Stimulated activated CD8-positive, alpha-beta memory T cell treated with anti-CD3 and anti-CD28 coated beads, Interleukin-2, amount 100 ng/mL, for 1 hour (primary cell): ENCODE measurements around the gene NACC2.

Source experiments
- DNase-seq, 2 donors: peaks; one replicate each; pipeline ENCODE4 v3.0.0-alpha.2; 2020; ENCODE audit warnings: low read depth in 2 of 2

Gene NACC2, protein sequence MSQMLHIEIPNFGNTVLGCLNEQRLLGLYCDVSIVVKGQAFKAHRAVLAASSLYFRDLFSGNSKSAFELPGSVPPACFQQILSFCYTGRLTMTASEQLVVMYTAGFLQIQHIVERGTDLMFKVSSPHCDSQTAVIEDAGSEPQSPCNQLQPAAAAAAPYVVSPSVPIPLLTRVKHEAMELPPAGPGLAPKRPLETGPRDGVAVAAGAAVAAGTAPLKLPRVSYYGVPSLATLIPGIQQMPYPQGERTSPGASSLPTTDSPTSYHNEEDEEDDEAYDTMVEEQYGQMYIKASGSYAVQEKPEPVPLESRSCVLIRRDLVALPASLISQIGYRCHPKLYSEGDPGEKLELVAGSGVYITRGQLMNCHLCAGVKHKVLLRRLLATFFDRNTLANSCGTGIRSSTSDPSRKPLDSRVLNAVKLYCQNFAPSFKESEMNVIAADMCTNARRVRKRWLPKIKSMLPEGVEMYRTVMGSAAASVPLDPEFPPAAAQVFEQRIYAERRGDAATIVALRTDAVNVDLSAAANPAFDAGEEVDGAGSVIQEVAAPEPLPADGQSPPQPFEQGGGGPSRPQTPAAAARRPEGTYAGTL

DNA sequence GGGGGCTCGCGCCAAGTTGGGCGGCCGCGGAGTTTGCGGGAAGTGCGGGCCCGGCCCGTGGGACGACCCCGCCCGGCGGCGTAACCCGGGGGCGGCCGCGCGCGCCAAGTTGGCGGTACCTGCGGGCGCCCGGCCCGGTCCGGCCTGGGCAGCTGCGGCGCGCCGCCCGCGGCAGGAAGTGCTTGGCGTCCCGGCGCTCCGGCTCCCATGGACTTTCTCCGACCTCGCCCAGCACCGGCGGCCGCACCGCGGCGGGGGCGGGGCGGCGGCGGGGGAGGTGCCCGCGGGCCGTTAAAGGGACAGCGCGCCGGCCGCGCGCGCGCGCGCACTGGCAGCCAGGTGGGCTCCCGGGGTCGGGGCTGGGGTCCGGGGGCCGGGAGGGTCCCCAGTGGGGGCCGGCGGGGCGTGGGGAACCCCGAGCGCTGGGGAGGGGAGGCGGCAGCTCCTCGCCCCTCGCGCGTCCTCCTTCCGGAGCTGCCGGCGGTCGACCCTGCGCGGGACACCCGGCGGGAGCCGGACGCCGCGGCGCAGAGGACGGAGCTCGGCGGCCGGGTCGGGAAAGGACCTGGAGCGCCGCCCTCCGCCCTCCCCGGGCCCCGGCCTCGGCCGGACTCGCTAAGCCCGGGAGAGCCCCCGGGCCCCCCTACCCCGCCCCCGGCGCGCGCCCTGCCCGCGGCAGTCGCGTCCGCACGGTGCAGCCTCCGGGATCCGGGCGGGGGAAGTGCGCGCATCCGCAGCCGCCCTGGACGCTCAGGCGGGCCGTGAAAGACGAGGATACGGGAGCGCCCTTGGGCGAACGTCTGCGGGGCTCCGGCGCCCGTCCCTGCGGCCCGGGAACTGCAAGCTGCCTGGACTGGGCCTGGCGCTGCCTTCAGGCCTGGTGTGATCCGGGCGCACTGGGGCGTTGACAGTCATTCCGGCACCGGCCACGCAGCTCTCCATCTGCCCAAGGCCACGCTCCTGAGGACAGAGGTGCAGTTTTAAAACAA is at the start of gene NACC2:
TSS of gene NACC2 (minus strand) at position 220 of the 989 bp plus-strand sequence. CDS start 44,768 bp downstream, outside the sequence.
- DNase-seq, result no peak

DNA sequence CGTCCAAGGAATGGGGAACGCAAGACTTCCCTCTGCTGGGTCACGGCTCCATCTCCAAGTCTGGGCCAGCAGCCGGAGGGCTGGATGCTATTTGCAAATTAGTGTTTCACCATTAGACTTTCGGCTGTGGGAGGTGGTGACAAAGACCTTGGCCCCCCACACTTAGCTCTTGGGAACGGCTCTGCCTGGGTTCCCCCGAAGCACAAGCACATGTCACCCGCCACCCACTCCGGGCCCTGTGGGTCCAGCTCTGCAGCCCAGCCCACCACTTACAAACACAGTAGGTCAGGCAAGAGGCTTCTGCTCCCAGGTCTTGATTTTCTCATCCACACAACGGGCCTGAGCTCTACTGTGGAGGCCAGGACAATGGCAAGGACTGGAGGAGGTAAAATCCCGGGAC is 49.4 kb upstream of the NACC2 start:
- DNase-seq, result no peak

DNA sequence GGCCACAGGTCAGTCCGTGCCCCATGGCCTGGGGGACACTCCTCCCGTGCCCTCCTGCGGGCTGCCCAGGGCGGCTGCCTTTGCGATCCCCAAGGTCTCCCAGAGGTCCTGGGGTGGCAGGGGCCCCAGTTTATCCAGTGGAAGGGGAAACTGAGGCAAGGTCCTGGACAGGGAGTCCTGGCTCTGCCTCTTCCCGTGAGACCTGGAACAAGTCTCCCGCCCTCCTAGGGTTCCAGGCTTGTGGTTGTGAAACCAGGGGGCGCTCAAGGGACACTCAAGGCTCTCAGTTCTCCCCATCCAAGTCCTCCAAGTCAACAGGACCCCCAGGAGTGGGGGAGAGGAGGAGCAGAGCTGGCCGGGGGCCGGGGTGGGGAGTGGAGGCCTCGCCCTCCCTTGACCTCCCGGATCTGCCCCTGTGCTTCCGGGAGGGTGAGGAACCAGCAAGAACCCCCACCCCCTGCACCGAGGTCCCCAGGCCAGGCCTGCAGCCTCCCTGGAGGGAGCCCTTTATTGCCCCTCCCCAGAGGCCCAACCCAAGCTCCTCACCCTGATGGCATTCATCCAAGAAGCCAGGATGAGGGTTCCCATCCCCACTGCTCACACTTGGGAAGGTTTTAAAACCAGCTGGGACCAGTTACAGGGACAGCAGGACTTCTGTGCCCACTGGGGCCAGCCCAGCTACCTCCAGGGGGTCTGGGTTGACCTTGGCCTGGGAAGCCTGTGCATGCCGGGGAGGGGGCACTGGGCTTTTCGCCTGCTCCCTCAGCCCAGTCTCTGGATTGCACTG is 48.3 kb upstream of the NACC2 start:
- no peak for DNase-seq

DNA sequence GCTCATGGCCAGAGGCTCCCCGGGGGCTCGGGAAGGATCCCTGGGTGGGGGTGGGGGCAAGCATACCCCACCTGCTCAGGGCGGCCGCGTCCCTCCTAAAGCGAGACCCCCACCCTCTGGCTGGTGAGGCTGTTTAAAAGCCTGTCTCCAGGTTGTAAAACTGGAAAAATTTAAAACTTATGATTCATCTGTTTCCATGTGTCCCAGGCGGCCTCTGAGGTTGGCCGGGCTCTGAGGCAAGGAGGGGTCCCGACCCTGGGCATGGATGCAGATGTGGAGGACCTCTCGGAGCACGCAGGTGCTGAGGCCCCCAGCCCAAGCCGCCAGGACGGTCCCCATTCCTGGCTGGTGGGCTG is 47.7 kb upstream of the NACC2 start:
- no peak for DNase-seq

DNA sequence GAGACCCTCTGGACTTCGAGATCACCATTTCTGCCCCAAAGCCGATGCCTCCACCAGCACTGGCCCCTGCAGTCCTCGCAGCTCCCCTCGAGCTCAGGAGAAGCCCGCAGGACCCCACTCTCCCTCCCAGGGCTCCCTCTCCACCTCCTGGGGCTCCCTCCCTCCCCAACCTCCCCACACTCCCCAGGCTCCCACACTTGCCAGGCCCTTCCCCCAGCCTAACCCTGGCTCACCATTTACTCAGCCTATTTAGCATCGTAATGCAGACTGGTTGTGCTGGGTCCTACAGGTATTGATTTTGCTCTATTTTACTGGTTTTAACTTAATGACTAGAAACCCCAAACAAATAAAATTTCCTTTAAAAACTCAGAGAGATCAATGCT is 47.3 kb upstream of the NACC2 start:
- DNase-seq, result no peak

DNA sequence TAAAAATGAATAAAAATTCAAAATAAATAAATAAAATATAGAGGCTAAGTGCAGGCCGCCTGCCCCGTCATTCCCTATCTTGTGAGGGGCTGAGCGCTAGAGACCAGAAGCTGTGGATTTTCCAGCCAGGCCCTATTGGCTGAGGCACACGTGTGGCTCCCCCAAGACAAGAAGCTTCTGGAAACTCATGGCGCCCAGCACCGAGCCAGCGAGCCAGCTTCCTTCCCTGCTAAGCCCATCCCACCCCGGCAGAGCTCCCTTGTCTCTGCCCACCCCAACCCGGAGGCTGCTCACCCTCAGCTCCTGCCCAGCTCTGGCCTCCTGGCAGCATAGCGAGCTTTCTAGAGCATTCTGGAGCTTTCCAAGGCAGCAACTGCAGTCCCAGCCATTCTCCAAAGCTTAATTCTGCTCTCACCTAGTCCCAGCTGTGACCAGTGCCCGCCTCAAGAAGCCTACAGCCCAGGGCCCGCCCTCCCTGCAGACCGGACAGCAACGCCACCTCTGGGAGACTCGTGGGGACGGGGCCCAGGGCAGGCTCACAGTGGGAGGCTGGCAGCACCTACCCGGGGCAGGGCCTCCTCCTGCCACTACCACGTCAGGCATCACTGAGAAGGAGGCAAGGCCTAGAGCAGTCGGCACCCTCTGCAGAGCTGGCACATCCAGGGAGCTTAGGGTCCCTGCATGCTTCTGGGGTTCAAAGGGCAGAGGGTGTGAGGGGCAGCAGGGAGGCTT is 46.8 kb upstream of the NACC2 start:
- DNase-seq, result no peak

DNA sequence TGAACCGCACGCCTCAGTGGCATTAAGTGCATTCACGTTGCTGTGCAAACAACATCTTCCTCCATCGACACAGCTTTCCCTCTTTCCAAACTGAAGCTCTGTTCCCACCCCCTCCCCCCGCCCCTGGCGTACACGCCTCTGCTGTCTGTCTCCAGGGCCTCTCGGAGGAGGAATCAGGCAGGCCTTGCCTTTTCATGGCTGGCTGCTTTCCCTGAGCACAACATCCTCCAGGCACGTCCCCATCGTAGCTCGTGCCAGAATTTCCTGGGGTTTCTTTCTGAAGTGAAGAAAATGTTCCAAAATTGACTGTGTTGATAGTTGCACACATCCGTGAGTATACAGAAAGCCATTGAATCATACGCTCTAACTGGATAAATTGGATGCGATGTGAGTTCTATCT is 45.9 kb upstream of the NACC2 start:
- no peak for DNase-seq

DNA sequence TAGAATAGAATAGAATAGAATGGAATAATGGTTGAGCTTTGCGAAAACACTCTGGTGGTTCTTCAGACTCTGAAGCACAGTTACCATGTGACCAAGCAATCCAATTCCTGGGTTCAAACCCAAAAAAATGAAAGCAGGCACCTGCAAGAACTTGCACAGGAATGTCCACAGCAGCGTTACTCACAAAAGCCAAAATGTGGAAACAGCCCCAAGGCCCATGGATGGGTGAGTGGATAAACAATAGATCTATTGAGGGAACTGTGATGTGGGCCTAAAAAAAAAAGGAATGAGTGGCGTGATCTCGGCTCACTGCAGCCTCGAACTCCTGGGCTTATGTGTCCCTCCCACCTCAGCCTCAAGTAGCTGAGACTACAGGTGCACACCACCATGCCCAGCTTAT is 45.0 kb upstream of the NACC2 start:
- DNase-seq, result no peak

DNA sequence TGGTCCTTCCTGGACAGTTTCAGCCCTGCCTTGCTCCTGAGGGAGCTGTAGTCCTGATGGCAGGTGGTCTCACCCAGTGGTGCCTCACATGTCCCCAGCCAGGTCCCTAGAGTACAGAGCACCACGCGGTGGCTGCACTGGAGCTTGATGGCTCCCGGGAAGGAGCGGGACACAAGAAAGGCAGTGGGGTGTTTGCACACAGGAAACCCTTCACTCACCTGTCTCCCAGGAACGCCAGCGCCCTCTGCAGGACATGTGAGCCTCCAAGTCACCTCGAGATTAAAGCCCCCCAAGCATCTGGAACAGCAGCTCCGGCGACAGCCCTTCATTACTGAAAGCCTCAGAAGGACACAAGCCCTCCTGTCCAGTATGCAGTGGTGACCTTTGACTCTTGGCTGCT is 43.5 kb upstream of the NACC2 start:
- DNase-seq, result no peak

DNA sequence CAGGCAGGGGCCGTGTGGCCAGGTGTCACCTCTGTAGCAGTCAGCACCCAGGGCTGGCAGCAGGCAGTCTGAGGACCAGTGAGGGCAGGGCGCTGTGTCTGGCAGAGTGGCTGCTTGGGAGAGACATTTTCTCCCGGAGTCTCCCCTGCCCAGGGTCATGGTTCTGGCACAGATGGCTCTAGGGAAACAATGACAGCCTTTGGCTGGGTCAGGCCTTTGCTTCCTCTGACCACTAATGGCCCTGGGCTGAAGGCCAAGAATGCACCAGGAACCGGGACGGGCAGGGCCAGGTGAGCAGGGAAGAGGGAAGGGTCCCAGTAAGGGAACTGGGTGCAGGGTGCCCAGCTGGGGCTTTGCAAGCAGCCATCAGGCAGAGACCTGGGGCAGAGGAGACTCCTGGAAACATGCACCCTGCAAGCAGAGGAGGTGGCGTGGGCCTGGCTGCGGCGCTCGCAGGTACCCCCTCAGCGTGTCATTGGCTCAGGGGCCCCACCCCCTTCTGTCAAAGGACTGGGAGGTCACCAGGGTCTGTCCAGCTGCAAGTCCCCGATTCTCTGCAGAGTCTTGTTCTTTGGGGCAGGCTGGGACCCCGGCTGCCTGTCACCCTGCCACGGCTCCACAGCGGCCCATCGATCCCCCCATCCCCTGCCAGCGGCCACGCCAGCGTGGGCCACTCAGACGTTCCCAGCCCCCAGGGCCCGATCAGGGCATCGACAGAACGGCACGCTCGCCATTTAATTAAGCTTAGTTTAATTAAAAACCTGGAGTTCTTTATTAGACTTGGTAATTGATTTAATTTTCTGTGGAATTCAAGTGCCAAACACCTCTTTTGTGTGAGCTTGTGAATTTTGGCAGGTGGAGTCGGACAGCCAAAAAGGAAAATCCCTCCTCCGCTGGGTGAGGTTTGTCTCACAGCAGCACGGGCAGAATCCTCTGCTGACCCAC is 42.5 kb upstream of the NACC2 start:
- DNase-seq, result no peak

DNA sequence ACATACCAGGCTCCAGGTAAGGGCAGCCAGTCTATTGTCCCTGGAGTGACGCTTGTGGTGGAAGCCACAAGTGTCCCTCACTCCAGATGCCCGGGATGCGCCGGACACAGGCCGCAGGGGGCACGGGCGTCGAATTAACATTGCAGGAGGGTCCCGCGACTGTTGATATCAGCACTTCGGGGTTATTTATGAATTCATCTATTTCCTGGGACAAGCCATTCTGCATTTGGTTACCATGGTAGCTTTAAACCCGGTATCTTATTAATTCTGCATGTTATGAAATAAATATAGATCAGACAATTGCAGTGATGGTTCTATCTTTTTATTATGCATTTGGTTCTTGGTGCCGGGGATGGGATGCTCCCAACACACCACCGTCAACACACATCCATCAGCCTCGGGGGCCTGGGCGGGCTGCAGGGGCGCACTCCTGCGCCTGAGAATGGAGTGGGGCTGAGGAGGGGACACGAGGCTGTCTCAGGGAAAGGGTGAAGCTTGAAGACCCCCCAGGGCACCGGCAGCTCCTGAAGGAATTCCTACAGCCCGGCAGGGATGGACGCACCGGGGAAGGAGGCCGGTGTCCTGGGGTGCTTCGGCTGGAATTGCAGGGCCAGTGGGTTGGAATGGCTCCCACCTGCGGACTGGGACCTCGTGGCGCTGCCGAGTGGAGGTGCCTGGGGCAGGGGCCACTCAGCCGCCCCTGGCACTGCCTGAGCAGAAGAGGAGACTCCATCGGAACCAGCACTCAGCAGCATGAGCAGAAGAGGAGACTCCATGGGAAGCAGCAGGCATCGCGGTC is 41.2 kb upstream of the NACC2 start:
- DNase-seq, result no peak

DNA sequence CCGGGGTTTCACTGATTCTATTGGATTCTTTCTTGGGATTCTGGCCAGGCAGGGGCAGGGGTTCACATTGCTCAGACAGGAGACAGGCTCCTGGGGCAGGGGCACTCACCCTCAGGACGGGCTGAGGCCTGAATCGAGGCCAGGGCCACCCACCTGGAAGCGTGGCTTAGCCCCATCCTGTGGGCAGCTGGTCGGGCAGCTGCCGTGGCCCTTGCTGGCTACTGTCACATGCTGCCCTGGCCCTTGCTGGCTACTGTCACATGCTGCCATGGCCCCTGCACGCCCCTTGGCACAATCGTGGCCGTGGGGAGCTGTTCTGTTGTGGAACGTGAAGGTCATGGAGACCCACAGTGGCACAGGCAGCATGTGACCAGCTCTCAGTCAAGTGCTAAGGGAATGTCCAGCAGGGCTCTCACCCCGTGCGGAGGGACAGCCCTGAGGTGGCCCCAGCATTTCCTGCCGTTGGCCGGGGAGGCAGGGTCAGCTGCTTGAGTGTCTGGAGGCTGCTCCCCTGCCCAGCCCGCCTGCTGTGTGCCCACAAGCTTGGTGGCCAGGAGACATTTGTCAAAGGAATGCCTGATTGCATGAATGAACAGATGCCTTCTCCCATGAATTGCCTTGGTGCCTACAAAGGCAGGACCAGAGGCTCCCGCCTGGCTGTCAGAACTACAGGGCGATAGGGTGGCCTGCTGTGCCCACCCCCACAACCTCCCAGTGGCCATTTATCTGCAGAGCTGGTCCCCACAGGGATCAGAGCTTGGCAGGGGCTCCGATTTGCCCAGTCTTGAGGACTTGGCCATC is 40.4 kb upstream of the NACC2 start:
- DNase-seq, result no peak

DNA sequence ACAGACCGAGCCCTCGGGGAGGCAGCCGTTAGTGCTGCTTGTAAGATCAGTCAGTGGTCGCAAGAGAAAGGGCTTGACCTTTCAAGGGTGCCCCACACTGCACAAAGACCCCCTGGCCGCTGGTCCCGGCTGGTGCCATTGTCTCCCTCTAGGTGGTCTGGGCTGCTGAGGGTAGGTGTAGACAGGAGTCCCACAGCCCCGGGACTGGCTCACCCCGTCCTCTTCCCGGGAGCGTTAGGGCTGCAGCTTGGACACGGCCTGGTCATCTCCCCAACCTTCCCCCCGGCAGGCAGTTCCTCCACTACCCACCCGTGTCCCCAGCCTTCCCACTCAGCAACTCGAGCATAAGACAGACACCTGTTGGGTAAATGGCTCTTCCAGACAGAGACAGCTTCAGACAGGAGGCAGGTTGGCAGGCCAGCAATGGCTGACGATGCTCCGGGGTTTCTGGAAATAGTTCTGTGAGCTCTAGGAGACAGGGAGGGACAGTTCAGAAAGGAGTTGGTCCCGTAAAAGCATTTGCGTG is 38.9 kb upstream of the NACC2 start:
- no peak for DNase-seq

DNA sequence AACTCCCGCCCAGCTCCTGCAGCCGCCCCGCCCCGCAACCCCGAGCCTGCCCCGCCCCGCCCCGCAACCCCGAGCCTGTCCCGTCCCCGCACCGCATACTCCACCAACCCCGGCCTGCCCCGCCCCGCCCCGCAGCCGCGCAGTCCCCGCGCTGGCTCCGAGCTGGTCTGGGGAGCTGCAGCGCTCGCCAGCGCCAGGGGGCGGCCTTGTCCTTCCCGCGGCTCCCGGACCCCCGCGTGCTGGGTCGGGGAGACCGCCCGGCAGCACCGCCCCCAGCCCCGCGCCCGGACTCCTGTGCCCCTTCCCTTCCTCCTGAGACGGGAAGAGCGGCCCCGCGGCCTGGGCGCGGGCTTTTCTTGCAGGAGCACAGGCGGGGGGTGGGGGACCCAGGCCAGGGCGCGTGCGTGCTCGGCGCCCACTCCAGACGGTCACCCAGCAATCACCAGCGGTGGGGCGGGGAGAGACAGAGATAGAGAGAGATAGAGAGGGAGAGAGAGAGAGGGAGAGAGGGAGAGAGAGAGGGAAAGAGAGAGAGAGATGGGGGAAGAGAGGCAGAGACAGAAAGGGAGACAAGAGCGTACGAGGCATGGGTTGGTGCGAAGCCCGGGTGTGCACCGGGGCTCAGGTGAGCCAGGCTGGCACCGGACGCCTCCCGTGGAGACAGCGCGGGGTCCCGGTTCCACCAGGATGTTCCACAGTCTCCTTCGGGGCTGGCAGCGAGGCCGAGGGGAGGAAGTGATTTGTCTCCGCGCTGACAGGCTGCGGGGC is 38.3 kb upstream of the NACC2 start:
- DNase-seq, result no peak

DNA sequence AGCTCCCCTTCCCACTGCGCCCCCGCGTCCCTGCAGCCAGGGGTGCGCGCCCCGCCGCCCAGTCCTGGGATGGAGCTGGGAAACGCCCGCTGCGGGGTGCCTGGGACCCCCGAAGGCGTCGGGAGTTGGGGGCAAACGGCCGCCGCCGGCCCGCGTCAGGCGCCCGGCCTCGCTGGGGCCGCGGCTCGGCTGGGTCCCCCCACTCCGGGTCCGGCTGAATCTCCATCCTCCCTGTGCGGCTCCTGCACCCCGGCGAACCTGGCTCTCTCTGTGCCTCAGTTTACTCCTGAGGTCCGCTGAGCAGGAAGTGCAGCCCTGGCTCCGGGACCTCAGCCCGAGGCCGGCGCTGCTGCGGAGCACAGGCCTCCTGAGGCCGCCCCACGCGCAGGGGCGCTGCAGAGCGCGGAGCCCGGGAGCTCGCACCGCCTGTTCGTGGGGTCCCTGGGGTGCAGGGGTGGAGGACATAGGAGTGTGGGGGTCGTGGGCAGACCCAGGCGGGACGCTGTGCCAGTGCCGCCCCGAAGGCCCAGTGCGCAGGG is 37.5 kb upstream of the NACC2 start:
- DNase-seq, result no peak

DNA sequence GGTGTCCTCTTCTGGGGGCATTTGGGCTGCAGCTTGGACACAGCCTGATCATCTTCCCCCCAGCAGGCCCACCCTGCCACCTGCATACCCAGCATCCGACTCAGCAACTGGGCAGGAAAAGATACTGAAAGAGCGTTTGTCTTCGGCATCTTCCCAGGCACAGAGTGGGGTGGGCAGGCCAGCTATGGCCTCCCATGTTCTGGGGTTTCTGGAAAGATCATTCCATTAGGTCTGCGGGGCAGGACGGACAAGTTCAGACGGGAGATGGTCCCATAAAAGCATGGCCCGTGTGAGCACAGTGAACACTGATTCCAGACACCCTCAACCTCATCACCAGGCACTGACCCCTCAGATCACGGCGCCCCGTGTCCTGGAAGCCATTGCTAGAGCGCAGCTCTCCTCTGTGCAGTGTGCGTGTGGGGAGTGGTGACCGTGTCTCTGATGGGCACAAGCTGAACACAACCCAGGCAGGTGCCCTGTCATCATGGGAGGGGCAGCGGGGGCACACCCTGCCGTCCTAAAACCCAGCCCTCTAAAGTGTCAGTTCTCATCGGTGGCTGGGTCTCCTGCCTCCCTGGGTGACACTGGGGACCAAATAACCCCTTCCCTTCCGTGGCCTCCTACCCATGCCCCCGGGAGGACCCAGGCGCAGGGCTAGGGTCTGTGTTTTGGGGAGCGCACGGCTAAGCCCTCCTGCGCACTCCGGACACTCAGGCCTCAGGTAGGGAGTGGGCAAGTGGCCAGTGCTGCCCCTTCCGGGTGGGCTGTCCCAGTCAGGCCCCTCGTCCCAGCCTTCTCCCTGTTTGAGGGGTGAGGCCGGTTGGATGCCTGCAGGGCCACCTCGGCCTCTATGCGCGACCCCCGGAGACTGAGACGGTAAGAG is 36.8 kb upstream of the NACC2 start:
- DNase-seq, result no peak
